Measurements from ENCODE around the gene DCAF8L2.
"Not testable (repeated sequence)": the region's sequence is repeated elsewhere in the genome, so short reads cannot be mapped to it uniquely, and the experiment has no call there.

Gene DCAF8L2

DNA sequence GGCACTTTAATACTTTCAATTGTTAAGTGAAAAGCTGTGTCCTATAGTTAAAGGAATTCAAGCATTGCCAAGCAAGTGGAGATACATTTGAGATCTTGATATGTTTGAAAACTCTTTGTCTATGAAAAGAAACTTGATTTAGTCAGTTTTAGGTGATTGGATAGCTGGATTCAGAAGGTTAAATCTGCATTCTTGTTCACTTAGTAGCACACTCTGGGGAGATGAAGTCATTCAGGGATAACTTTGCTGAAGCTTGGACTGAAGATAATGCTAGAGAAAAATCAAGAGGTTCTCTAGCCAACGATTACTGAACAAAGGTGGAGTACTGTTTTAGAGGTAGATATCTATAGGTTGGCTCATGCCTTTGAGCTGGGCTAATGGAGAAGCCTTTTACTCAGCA, 90.6 kb downstream of the DCAF8L2 start:
- DNase-seq: no peak

DNA sequence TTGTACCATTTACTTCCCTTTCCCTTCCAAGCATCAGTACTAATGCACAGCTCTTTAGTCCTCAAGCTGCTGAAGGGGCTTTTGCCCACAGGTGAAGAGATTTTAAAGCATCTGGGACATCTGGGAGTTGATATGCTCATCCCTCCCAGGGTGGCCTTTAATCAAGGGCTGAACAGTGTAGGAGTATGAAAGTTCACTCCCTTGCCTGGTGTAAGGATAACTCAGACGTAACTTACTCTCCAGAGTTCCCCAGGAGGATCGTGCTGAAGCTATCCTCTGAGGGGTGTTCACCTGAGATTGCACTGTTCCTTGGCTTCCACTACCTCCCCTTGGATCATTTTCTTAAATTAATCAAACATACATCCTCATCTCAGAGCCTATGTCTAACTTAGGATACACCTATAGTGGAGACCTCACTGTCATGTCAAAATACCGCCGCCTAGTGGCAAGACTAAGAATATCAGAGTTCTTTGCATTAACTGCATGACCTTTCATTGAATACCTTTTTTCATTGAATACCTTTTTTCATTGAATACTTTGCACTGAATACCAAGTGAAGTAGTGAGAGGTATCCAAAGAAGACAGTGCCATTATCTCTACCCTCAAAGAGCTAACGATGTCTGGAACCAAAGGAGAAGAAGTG, 93.5 kb downstream of the DCAF8L2 start:
- DNase-seq: peak; percentile 14 to 17

DNA sequence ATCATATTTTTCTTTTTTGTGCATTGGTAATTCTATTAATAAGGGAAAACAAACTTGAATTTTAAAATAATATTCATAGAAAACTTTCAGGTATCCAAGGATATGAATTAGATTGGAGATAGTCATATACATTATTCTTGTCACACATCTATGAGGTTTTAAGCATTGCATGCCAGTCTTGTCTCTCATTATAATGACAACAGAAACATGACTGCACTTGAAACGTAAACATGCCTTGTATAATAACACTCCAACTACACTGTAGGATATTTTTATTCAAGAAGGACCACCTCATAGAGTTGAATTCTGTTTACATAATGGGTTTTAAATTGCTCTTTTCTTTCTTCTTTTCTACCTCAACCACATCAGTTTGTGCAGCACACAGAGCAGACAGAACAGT, 104.5 kb downstream of the DCAF8L2 start:
- DNase-seq: no peak

DNA sequence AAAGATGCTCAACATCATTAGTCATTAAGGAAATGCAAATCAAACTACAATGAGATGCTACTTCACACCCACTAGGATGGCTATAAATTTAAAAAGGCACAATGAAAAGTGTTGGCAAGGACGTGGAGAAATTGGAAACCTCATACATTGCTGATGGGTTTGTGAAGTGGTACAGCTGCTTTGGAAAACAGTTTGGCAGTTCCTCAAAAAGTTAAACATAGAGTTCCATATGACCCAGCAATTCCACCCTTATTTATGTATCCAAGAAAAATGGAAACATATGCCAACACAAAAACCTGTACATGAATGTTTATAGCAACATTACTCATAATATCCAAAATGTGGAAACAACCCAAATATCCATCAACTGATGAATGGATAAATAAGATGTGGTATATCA, 116.4 kb downstream of the DCAF8L2 start:
- DNase-seq: no peak

DNA sequence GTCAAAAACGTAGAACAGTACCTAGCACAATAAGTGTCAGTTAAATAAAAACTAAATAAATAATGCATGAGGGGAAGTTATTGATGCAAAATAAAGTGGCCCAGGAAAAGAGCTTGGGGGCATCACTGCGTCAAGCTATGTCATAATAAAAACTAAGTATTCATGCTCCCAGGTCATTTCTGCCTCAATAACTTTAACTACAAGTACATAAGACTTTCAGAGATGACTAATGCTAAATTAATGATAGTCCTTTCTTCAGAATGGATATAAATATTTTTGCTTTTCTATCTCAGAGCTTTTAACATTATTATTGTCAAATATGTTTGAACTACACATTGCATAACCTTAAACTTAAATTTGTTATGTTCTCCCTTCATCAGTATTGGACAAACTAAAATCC, 125.5 kb downstream of the DCAF8L2 start:
- no peak for DNase-seq

DNA sequence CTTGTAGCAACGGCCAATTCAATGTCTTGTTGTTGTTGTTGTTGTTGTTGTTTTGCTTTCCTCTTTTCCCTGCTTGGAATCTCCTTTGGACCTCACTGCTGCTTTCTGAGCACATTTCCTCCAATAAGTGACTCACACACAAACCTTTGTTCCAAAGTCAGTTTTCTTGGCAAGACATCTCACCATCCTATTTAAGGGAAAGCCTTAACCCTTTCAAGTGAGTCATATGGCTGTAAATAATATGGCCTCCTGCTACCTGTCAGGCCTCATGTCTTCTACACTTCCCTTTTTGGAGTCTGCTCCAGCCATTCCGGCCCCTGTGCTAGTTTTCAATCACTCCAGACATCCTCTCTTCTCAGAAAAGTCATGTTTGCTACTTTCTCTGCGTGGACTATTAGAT, 138.1 kb downstream of the DCAF8L2 start:
- DNase-seq: no peak

DNA sequence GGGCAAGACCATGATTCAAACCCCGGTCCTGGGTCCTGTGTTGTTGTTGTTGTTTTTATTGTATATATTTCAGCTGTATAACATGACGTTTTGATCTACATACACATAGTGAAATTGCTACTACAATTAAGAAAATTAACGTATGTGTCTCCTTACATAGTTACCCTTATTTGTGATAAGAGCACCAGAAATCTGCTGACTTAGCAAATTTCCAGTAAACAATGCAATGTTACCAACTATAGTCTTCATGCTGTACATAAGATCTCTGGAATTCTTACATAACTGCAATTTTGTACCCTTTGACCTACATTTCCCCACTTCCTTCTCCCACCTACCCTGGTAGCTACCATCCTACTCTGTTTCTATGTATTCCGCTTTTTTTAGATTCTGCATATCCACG, 141.8 kb downstream of the DCAF8L2 start:
- no peak for DNase-seq

DNA sequence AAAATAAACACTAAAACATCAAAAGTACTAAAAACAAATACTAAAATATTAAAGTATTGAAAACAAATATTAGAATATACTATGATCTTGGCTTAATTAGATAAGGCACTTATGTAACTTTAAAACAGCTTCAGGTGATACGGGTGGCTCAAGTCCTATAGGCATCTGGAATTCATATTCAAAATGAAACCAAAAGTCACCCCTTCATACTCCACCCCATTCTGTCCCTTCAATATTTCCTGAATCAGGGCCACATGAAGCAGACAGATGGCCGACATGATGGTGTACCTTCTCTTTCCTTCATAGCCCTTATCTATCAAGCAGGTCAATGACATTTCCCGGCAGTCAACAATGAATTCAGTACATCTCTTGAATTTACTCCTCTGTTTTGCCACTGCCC, 145.8 kb downstream of the DCAF8L2 start:
- no peak for DNase-seq

DNA sequence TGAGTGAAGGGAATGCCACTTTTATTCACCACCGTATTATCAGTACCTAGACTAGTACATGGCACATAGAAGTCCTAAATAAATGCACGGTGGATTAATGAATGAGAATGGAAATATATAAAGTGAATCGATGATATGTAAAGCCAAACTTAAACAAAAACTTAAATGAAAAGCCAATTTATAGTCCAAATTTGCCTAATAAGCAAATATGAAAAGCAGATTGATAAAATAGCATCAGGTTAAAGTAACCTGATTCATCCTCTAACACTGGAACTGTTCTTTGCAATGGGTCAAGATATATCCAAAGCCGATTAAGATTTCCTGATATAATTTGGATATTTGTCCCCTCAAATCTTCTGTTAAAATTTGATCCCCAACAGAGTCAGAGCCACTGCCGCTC, 150.8 kb downstream of the DCAF8L2 start:
- DNase-seq: no peak

DNA sequence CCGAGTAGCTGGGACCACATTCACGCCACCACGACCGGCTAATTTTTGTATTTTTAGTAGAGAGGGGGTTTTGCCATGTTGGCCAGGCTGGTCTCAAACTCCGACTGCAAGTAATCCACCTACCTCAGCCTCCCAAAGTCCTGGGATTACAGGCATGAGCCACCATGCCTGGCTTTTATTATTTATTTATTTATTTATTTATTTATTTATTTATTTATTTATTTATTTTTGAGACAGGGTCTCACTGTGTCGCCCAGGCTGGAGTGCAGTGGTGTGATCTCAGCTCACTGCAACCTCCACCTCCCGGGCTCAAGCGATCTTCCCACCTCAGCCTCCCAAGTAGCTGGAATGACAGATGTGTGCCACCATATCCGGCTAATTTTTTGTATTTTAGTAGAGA, 153.4 kb downstream of the DCAF8L2 start:
- not testable (repeated sequence) for DNase-seq

DNA sequence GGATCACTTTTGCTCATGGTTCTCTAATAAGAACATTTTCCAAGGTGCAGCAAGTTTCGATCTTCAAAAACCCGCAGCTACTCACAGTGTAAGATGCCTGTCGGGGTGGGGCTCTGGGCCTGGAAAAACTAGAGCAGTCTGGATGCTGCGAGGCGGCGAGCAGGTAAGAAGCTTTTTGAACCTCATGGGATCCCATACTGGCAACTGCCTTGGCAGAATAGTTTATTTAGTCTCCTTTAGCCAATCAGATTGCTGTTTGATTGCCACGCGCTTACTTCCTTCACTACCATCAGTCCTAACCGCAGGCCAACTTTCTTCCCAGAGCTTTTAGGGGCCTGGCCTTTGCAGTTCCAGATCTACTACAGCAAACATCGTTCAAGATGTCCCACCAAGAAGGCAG, 156.4 kb downstream of the DCAF8L2 start:
- no peak for DNase-seq

DNA sequence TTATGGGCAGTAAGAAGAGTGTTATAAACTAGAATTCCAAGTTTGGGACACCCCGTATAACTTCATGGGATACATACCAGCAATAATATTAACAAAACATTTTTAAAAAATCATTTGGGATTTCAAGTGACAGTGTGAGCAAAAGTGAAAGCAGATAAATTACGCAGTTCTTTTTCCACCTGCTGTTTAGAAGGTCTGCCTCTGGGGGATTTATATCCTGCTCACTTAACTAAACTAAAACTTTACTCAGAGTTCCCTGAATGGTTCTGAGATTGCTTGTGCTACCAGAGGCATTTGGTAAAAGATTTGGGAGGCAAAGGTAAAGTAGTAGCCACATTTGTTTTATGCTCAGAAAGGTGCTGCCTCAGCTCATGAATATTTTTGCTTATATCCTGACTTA, 160.2 kb downstream of the DCAF8L2 start:
- not testable (repeated sequence) for DNase-seq

DNA sequence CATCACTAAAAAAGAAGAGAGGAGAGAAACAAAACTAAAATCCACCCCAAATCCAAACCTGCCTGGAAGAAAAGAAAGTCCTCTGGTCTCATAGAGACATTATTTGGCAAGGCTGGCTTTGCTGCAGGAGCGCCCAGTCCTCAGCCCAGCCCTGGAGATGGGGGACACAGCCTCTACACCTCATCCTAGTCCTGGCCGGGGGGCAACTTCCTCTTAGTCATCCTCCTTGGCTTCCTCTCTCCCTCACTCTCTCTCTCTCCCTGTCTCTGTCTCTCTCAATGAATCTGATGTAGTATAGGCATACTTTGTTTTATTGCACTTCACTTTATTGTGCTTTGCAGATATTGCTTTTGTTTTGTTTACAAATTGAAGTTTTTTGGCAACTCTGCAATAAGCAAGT, 161.8 kb downstream of the DCAF8L2 start:
- no peak for DNase-seq

DNA sequence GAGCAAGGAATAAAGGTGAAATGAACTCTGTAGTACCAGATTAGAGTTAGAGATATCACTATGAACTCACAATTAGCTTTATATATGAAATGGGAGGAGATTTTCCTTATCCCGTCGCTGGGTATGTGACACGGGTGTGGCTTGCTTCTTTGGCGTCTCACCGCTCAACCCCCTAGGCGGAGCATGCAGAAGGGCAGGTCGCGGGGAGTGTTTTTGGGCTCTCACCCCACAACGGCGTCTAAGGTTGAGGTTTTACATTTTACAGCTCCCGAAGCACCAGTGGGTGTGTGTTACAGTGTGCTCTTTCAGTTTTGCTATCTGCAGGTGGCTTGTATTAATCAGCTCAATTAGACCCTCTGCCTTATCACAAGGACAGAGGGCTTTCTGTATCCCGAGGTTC, 175.6 kb downstream of the DCAF8L2 start:
- DNase-seq: no peak

DNA sequence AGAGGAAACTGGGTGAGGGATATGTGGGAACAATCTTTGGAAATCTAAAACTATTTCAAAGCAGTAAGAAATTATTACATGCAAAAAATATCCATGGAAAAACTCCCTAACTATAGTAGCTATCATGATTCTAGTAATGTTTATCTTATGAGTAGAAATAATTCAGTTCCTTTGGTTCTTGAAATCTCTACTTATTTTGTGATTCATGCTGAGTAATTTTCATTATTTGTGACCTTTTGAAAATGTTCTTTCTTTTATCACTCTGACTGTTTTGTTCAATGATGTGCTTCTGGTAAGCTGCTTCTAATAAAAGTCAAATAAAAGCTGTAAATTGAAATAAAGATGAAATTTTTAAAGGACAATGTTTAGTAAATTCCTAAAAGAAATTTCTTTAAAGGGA, 177.2 kb downstream of the DCAF8L2 start:
- DNase-seq: no peak

DNA sequence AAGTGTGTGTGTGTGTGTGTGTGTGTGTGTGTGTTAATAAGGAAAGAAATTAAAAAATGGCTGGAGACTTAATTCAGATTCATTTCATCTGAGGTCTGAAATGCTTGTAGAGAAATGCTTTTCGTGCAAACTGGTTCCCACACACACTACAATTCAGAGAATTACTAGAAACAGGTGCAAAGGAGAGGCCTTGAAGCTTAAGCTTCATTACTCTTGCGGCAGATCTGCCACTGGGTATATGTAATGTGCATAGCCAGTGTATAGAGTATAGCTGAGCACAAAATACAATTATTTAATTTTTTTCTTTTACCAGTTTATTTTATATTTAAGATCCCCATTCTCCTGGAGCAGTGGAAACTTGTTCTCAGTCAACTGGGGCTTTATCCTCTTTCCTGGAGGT, 185.8 kb downstream of the DCAF8L2 start:
- no peak for DNase-seq

DNA sequence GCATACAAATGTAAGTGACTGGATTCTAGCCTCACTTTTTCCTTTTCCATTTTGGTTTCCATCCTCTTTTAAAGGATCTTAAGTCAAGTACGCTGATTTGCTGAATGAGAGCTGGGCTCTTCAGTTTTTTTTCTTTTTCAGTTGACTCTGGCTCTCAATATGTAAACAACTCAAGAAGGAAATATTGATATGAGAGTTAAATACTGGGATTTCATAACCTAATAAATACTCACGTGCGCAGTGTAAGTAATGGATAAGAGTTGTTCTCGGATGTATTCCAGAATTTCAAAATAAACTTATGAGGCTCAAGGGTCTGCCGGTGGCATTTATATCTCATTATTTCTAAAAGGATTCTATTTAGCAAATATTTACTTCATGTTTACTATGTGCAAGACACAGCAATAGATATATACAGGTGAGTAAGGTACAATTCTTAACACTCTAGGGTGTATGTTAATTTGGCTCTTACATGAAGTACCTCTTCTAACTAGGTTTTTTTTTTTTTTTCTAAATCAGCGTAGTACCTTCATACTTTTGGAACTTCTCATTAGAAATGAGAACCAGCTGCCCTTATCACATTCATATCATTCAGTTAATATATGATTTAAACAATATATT, 206.6 kb downstream of the DCAF8L2 start:
- no peak for DNase-seq

DNA sequence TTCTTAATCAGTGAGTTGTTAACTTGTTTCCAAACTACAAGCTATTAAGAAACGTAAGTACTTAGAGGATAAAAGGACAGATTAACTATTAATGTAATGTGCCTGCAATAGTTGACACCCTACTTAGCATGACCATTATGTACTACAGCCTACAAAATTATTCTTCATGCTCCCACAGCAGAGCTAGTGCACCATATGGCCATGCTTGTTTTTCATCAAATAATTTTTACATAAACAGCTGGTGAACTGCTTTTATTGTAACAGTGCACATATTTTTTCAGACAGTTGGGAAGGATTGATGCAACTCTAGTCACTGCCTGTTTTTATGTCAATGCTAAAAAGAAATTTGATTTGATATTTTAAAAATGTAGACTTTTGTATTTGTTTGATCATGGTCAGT, 207.4 kb downstream of the DCAF8L2 start:
- no peak for DNase-seq
